ENCODE data around the gene ADGRF3.
"Not testable (repeated sequence)": the region's sequence is repeated elsewhere in the genome, so short reads cannot be mapped to it uniquely, and the experiment has no call there.

- TF ChIP-seq POLR2A (IDR thresholded peaks at IDR 0.05; ENCODE audit: low read length); GATA1 (IDR thresholded peaks at IDR 0.05; ENCODE audit: low read depth, low read length): not testable (repeated sequence)
Observed at GRCh38 chr2:26305094-26305493, 41.5 kb downstream of the ADGRF3 start.
